Left lobe of liver (tissue), 2 donors: ENCODE results near the gene VGLL3. TPM values are rescaled to one million over a fixed set of nuclear protein-coding genes. Genes with fewer than 3 reads are reported as not detected.
"Not testable (repeated sequence)": the region's sequence is repeated elsewhere in the genome, so short reads cannot be mapped to it uniquely, and the experiment has no call there.

Experiments
- ATAC-seq: fragments of 200-7000 bp; cut with Tn5 transposase; one replicate; pipeline ENCODE4 v1.9.1; 2020; ENCODE audit warnings: mild to moderate bottlenecking, moderate library complexity
- DNase-seq: peaks from one replicate; pipeline ENCODE4 v3.0.0-alpha.2; 2020; ENCODE audit warnings: low spot score
- total RNA-seq: library from RNA; stranded (reverse); gene quantifications from one replicate; pipeline ENCODE4 v1.2.1, GENCODE V29; 2021
- donor health status: DM: no; HTN: no; CAD: no; lungs with moderate emphysema.
- donor health status: DM: no; HTN: yes; CAD: no.

VGLL3 gene
- total RNA-seq, 1 donor from 2014 or later: 0.33 TPM

- ATAC-seq (peak; percentile 31), DNase-seq (no peak)
These were observed 776 bp downstream of the VGLL3 start for GRCh38 chr3:86990012-86990733.

- ATAC-seq (no peak), DNase-seq (no peak)
These were observed 1.3 kb downstream of the VGLL3 start for GRCh38 chr3:86989611-86990010.

- no peak for ATAC-seq
These were observed 1.9 kb downstream of the VGLL3 start for GRCh38 chr3:86989006-86989405.

GRCh38 chr3:86988235-86988634 is 2.7 kb downstream of the VGLL3 start:
- no peak for ATAC-seq

More at GRCh38 chr3:86989006-86989405, 1.9 kb downstream of the VGLL3 start:
- DNase-seq: no peak

GRCh38 chr3:86987421-86987715 is 3.6 kb downstream of the VGLL3 start:
- no peak for ATAC-seq
- no peak for DNase-seq

More at GRCh38 chr3:86988235-86988634, 2.7 kb downstream of the VGLL3 start:
- no peak for DNase-seq

- ATAC-seq: no peak
- DNase-seq: no peak
These were observed 4.1 kb downstream of the VGLL3 start for GRCh38 chr3:86986671-86987420.

- ATAC-seq (no peak), DNase-seq (no peak)
These were observed 5.6 kb downstream of the VGLL3 start for GRCh38 chr3:86985181-86985826.

- DNase-seq: no peak
- no peak for ATAC-seq
These were observed 6.7 kb downstream of the VGLL3 start for GRCh38 chr3:86984271-86984670.

- no peak for ATAC-seq
- no peak for DNase-seq
These were observed 8.1 kb downstream of the VGLL3 start for GRCh38 chr3:86982883-86983282.

GRCh38 chr3:86978111-86978551 is 12.8 kb downstream of the VGLL3 start:
- no peak for ATAC-seq
- DNase-seq: no peak

GRCh38 chr3:86976219-86976618 is 14.7 kb downstream of the VGLL3 start:
- no peak for ATAC-seq
- no peak for DNase-seq

- ATAC-seq, DNase-seq: not testable (repeated sequence)
These were observed 16.8 kb downstream of the VGLL3 start for GRCh38 chr3:86974177-86974576.

- ATAC-seq (no peak), DNase-seq (no peak)
These were observed 17.5 kb downstream of the VGLL3 start for GRCh38 chr3:86973440-86973839.

- no peak for DNase-seq
- peak; percentile 65 for ATAC-seq
These were observed 21.3 kb downstream of the VGLL3 start for GRCh38 chr3:86969500-86970189.

GRCh38 chr3:86968244-86968932 is 22.6 kb downstream of the VGLL3 start:
- no peak for DNase-seq
- no peak for ATAC-seq

GRCh38 chr3:86967062-86967461 is 23.9 kb downstream of the VGLL3 start:
- DNase-seq: no peak
- ATAC-seq: no peak

- DNase-seq (no peak), ATAC-seq (no peak)
These were observed 25.8 kb downstream of the VGLL3 start for GRCh38 chr3:86965166-86965565.

GRCh38 chr3:86963611-86964010 is 27.3 kb downstream of the VGLL3 start:
- ATAC-seq (no peak), DNase-seq (no peak)

GRCh38 chr3:86961297-86961696 is 29.7 kb downstream of the VGLL3 start:
- no peak for ATAC-seq
- no peak for DNase-seq

- ATAC-seq (no peak), DNase-seq (no peak)
These were observed 30.4 kb downstream of the VGLL3 start for GRCh38 chr3:86960550-86960949.

- DNase-seq: no peak
These were observed 32.4 kb downstream of the VGLL3 start for GRCh38 chr3:86958534-86958933.

More at GRCh38 chr3:86958534-86958933, 32.4 kb downstream of the VGLL3 start:
- ATAC-seq: no peak
